HG03469 (cell line): ENCODE data around the gene DPP10.
"Not testable (repeated sequence)": the region's sequence is repeated elsewhere in the genome, so short reads cannot be mapped to it uniquely, and the experiment has no call there.

Source experiments
- ATAC-seq: cut with Tn5 transposase; IDR thresholded peaks from one replicate; pipeline ENCODE4 v1.9.1; 2021; ENCODE audit warnings: mild to moderate bottlenecking, moderate library complexity, moderate number of reproducible peaks; ENCODE audit not compliant: unreplicated experiment

The DPP10 gene

GRCh38 chr2:114709936-114710850 lies 267.8 kb downstream of the DPP10 start:
- no peak for ATAC-seq

GRCh38 chr2:114714313-114714712 lies 271.9 kb downstream of the DPP10 start:
- no peak for ATAC-seq

GRCh38 chr2:114717049-114717448 lies 274.6 kb downstream of the DPP10 start:
- no peak for ATAC-seq

GRCh38 chr2:114724454-114724853 lies 282.0 kb downstream of the DPP10 start:
- no peak for ATAC-seq

GRCh38 chr2:114727012-114727411 lies 284.6 kb downstream of the DPP10 start:
- ATAC-seq: no peak

- no peak for ATAC-seq
Observed at GRCh38 chr2:114728372-114728771, 285.9 kb downstream of the DPP10 start.

GRCh38 chr2:114729026-114729425 lies 286.6 kb downstream of the DPP10 start:
- no peak for ATAC-seq

GRCh38 chr2:114735126-114735525 lies 292.7 kb downstream of the DPP10 start:
- ATAC-seq: no peak

- no peak for ATAC-seq
Observed at GRCh38 chr2:114742245-114742644, 299.8 kb downstream of the DPP10 start.

GRCh38 chr2:114745700-114746099 lies 303.3 kb downstream of the DPP10 start:
- no peak for ATAC-seq

GRCh38 chr2:114748175-114748574 lies 305.7 kb downstream of the DPP10 start:
- not testable (repeated sequence) for ATAC-seq

GRCh38 chr2:114752425-114752824 lies 310.0 kb downstream of the DPP10 start:
- no peak for ATAC-seq

- no peak for ATAC-seq
Observed at GRCh38 chr2:114753145-114753544, 310.7 kb downstream of the DPP10 start.

GRCh38 chr2:114754907-114755563 lies 312.6 kb downstream of the DPP10 start:
- ATAC-seq: no peak

GRCh38 chr2:114762376-114762775 lies 319.9 kb downstream of the DPP10 start:
- ATAC-seq: no peak

GRCh38 chr2:114762986-114763385 lies 320.5 kb downstream of the DPP10 start:
- ATAC-seq: no peak

- no peak for ATAC-seq
Observed at GRCh38 chr2:114769110-114769509, 326.7 kb downstream of the DPP10 start.

GRCh38 chr2:114769991-114770390 lies 327.6 kb downstream of the DPP10 start:
- ATAC-seq: no peak

GRCh38 chr2:114784046-114784445 lies 341.6 kb downstream of the DPP10 start:
- ATAC-seq: no peak

- no peak for ATAC-seq
Observed at GRCh38 chr2:114784890-114785583, 342.6 kb downstream of the DPP10 start.

- ATAC-seq: no peak
Observed at GRCh38 chr2:114786901-114787300, 344.5 kb downstream of the DPP10 start.

- ATAC-seq: no peak
Observed at GRCh38 chr2:114787486-114787885, 345.0 kb downstream of the DPP10 start.
